Natural killer cell (primary cell): Measurements from ENCODE around the gene WSB2. TPM values are rescaled to one million over a fixed set of nuclear protein-coding genes. Genes with fewer than 3 reads are reported as not detected.
A peak's percentile ranks its signal among the peaks of the same experiment; 100 is the strongest.

Experiments
- ATAC-seq, 3 donors: fragments of 150-1000 bp in 2 of 3; fragments of 200-7000 bp in 1 of 3; cut with Tn5 transposase; 1 replicate in 1 of 3; 2 replicates in 2 of 3; pipeline ENCODE4 v1.10.0; 2021; ENCODE audit warnings: mild to moderate bottlenecking in 2 of 3, moderate library complexity in 2 of 3
- DNase-seq, 2 donors: peaks; one replicate each; pipeline versions ENCODE4 v3.0.0 to v3.0.0-alpha.2; 2013 to 2021; ENCODE audit warnings: mixed read lengths in 1 of 2
- H3K27ac ChIP-seq: one replicate; pipeline ENCODE4 v1.5.1; 2013; ENCODE audit warnings: mild to moderate bottlenecking, low read length
- H3K27me3 ChIP-seq: one replicate; pipeline ENCODE4 v1.6.1; 2013; ENCODE audit warnings: low read length; ENCODE audit not compliant: control insufficient read depth, insufficient read depth
- H3K36me3 ChIP-seq: one replicate; pipeline ENCODE4 v1.6.1; 2013; ENCODE audit warnings: low read length; ENCODE audit not compliant: control insufficient read depth, insufficient read depth
- H3K4me1 ChIP-seq: one replicate; pipeline ENCODE4 v1.6.1; 2013; ENCODE audit warnings: low read length; ENCODE audit not compliant: control insufficient read depth, insufficient read depth
- H3K4me3 ChIP-seq: one replicate; pipeline ENCODE4 v1.5.1; 2013; ENCODE audit warnings: low read length
- H3K9me3 ChIP-seq: one replicate; pipeline ENCODE4 v1.6.1; 2013; ENCODE audit warnings: low read length; ENCODE audit not compliant: control insufficient read depth, insufficient read depth
- H3K27ac Mint-ChIP-seq, 2 donors: one replicate each; pipeline ENCODE4 v1.8.0; 2022; ENCODE audit warnings: mild to moderate bottlenecking in 2 of 2, mixed read lengths in 2 of 2, moderate library complexity in 1 of 2
- H3K27me3 Mint-ChIP-seq, 2 donors: one replicate each; pipeline ENCODE4 v1.8.0; 2022; ENCODE audit warnings: low read depth in 2 of 2, mixed read lengths in 2 of 2
- H3K36me3 Mint-ChIP-seq: one replicate; pipeline ENCODE4 v1.8.0; 2022; ENCODE audit warnings: mixed read lengths
- H3K4me1 Mint-ChIP-seq, 2 donors: one replicate each; pipeline ENCODE4 v1.8.0; 2022; ENCODE audit warnings: mixed read lengths in 2 of 2
- H3K4me3 Mint-ChIP-seq: one replicate; pipeline ENCODE4 v1.8.0; 2022; ENCODE audit warnings: mild to moderate bottlenecking, moderate library complexity, mixed read lengths
- H3K9me3 Mint-ChIP-seq, 2 donors: one replicate each; pipeline ENCODE4 v1.8.0; 2022; ENCODE audit warnings: mixed read lengths in 2 of 2
- CTCF ChIP-seq: fragments of 200-600 bp; IDR thresholded peaks from one replicate; pipeline ENCODE4 v1.8.0; 2022; ENCODE audit warnings: antibody characterized with exemption
- WGBS: methylation state at CpG from one replicate; pipeline ENCODE4 v1.1.7; 2013; ENCODE audit warnings: missing lambda C conversion rate; ENCODE audit not compliant: insufficient coverage; 5-methylcytosine and 5-hydroxymethylcytosine counted together
- intact Hi-C: fragments of 100-400 bp; cut with micrococcal nuclease; formaldehyde crosslinking; loops from one replicate; pipeline ENCODE4 v1.14.2; 2022
- total RNA-seq, 4 donors: library from RNA; stranded (reverse); fragments of 120-200 nt in 1 of 4; gene quantifications; one replicate each; pipeline versions ENCODE4 v1.2.3 to v1.2.4, GENCODE V29; 2013 to 2022

Gene WSB2
- total RNA-seq, 3 donors from 2014 or later (not counting 1 experiment from before 2014, with no cell fraction given), result 25.5 to 29.5 (median 28.8) TPM

- H3K4me3 ChIP-seq, result no peak overlapping the region
- peaks cover 0 to 2% of the 10 kb centered on the region in 2 donors for H3K27me3 Mint-ChIP-seq
- no peaks in the 10 kb centered on the region for H3K9me3 Mint-ChIP-seq
- no peak overlapping the region for H3K27ac Mint-ChIP-seq
- no peaks in the 10 kb centered on the region for H3K9me3 ChIP-seq
- H3K4me1 Mint-ChIP-seq, result peaks cover 19 to 21% of the 10 kb centered on the region in 2 donors
- no peak for DNase-seq
- H3K4me1 ChIP-seq, result peaks cover 14% of the 10 kb centered on the region
- no peaks in the 10 kb centered on the region for H3K27me3 ChIP-seq
- peaks cover 25% of the 10 kb centered on the region for H3K36me3 ChIP-seq
- H3K36me3 Mint-ChIP-seq, result peaks cover 6% of the 10 kb centered on the region
- H3K27ac ChIP-seq, result no peak overlapping the region
- intact Hi-C loops, result no loop called here
- H3K4me3 Mint-ChIP-seq, result no peak overlapping the region
- 90% methylated on average over 1 of the region's 1 CpG for WGBS
- ATAC-seq, result no peak
- TF ChIP-seq CTCF, result no peak
Measured at GRCh38 chr12:118020036-118020435, 40.9 kb downstream of the WSB2 start.

- DNase-seq, result no peak
- H3K36me3 Mint-ChIP-seq, result peaks cover 6% of the 10 kb centered on the region
- TF ChIP-seq CTCF, result no peak
Measured at GRCh38 chr12:118017926-118018325, 43.1 kb downstream of the WSB2 start.

DNA sequence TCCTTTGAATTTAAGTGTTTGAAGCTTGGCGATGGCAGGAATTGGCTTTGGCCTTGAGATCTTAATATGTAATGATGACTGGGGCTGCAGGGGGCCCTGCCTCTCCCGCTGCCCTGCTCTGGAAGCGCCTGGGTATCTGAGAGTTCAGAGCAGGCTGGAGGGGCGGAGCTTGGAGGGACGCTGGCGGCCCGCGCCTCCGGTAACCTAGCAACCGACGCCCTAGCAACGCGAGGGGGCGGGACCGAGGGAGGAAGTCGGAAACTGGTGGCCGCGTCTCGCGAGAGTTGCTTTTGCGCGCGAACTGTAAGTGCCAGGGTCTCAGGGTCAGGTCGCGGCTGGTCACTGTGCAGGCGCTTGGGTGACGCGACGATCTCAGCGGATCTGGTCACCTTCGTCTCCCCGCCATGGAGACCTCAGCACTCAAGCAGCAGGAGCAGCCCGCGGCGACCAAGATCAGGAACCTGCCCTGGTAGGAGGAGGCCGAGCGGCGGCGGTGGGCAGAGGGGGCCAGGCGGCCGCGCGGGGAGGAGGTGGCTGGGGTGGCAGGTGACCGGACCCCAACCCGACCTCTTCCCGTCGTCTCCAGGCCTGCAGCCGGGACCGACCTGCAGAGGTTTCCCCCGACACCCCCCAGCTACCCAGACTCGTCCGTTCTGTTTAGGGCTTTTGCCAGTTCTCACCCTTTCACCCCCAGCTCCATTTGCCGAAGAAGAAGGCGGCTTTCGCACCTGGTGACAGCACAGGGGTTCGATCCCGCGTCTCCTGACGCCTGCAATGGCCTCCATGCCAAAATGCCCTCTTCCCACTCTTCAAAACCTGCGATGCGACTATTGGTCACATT, 44.3 kb downstream of the WSB2 start, which contains the start of gene RFC5:
TSS of gene RFC5 (plus strand) at position 280 of the 841 bp plus-strand sequence. CDS start at position 405, 125 bp downstream.
- under 1% methylated on average over 61 of the region's 61 CpGs for WGBS
- TF ChIP-seq CTCF, result no peak
- Histone ChIP-seq H3K36me3 (peaks cover 15% of the 10 kb centered on the region), H3K4me1 (peaks cover 14% of the 10 kb centered on the region), H3K4me3 (peak within 1 kb of the TSS; percentile 77), H3K9me3 (no peaks in the 10 kb centered on the region), H3K27ac (no peak within 1 kb of the TSS), H3K27me3 (no peaks in the 10 kb centered on the region)
- Mint-ChIP-seq H3K4me3 (peak within 1 kb of the TSS; percentile 96), H3K9me3 (no peaks in the 10 kb centered on the region), H3K27ac (peak within 1 kb of the TSS; percentile 86 to 90), H3K36me3 (peaks cover 6% of the 10 kb centered on the region), H3K4me1 (peaks cover 19 to 21% of the 10 kb centered on the region in 2 donors), H3K27me3 (peaks cover 0 to 6% of the 10 kb centered on the region in 2 donors)
- intact Hi-C loops, result loop anchor here (1.0 kb wide), 1 partner anchor 45 kb away; the partner anchor contains the start of gene WSB2
- ATAC-seq, result peak; percentile 98 to 99 (median 98)
- DNase-seq, result peak; percentile 98 to 99

More at GRCh38 chr12:118017926-118018325, 43.1 kb downstream of the WSB2 start:
- peaks cover 19 to 21% of the 10 kb centered on the region in 2 donors for H3K4me1 Mint-ChIP-seq
- H3K9me3 ChIP-seq, result no peaks in the 10 kb centered on the region
- H3K27me3 Mint-ChIP-seq, result peaks cover 0 to 6% of the 10 kb centered on the region in 2 donors
- H3K27ac ChIP-seq, result no peak overlapping the region
- ATAC-seq, result no peak
- H3K27ac Mint-ChIP-seq, result peak overlapping the region; percentile 16 to 86
- no peak overlapping the region for H3K4me3 ChIP-seq
- peaks cover 14% of the 10 kb centered on the region for H3K4me1 ChIP-seq
- H3K36me3 ChIP-seq, result peaks cover 22% of the 10 kb centered on the region
- H3K4me3 Mint-ChIP-seq, result peak overlapping the region; percentile 77
- H3K27me3 ChIP-seq, result no peaks in the 10 kb centered on the region
- intact Hi-C loops, result no loop called here
- no peaks in the 10 kb centered on the region for H3K9me3 Mint-ChIP-seq
